HPDE6-E6E7 (cell line): ENCODE measurements around the gene PCSK7.
"Not testable (repeated sequence)": the region's sequence is repeated elsewhere in the genome, so short reads cannot be mapped to it uniquely, and the experiment has no call there.

Experiments used
- DNase-seq: peaks from one replicate; pipeline ENCODE4 v3.0.0; 2011; ENCODE audit warnings: missing footprints; ENCODE audit errors: extremely low spot score

Gene PCSK7

GRCh38 chr11:117217141-117218084 is 14.5 kb downstream of the PCSK7 start:
- DNase-seq: no peak

- no peak for DNase-seq
These were observed 17.3 kb downstream of the PCSK7 start for GRCh38 chr11:117214404-117215110.

DNA sequence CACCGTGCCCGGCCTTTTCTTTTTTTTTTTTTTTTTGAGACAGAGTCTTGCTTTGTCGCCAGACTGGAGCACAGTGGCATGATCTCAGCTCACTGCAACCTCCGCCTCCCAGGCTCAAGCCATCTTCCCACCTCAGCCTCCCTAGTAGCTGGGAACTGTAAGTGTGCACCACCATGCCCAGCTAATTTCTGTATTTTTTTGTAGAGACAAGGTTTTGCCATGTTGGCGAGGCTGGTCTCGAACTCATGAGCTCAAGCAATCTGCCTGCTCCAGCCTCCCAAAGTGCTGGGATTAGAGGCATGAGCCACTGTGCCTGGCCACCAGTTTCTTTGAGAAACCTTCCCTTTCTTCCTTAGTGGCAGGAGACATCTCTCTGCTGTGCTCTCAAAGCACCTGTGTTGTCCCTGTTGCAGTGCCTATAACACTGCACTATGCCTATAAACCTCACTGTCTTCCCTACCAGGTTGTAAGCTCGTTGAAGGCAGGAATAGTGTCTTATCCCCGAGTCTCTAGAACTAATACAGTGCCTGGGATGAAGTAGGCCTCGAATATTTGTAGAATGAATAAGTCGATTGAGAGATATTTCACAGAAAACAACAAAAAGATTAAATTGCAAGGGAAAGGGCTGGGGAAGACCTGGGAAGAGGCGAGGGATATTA is 19.0 kb downstream of the PCSK7 start:
- no peak for DNase-seq

GRCh38 chr11:117210620-117211019 is 21.3 kb downstream of the PCSK7 start:
- no peak for DNase-seq

DNA sequence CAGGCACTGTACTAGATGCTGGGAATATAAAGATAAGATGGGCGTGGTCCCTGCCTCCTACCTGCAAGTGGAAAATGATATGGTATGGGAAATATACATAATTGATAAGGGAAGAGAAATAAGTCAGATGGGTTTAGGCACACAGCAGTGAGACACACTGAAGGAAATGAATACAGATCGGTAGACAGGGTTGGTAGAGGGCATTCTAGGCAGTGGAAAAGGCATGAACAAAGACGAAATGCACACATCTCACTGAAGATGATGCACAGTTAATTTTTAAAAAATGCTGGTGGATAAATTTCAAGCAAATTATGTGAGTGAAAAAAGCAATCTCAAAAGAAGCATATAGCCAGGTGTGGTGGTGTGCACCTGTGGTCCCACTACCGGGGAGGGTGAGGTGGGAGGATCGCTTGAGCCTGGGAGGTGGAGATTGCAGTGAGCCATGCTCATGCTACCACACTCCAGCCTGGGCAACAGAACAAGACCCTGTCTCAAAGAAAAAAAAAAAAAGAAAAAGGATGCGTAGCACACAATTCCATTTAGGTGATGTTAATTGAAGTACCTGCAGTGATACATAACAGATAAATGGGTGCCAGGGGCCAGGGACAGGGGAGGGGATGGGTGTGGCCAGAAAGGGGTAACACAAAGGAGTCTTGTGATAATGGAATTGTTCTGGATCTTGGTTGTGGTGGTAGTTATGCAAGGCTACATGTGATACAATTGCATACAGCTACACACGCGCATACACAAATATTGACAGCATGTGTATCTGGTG is 22.3 kb downstream of the PCSK7 start:
- not testable (repeated sequence) for DNase-seq

GRCh38 chr11:117208710-117209109 is 23.2 kb downstream of the PCSK7 start:
- not testable (repeated sequence) for DNase-seq

DNA sequence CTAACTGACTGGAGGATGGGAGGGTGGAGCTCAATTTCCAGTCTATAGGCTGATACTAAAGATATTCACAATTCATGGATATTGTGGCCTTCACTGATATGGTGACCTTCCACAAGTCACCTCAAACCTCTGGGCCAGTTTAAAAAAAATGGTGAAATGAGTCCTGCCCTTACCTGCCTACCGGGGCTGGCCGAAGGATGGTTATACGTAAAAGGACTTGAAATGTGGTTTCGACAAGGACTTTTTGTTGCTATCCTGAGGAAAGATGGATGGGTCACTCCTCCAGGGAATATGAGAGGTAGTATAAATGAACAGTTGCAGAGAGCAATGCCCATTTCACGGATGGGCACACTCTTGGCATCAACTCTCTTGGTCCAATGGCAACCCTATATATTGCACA is 24.4 kb downstream of the PCSK7 start:
- not testable (repeated sequence) for DNase-seq

GRCh38 chr11:117206859-117207258 is 25.0 kb downstream of the PCSK7 start:
- DNase-seq: not testable (repeated sequence)

GRCh38 chr11:117206111-117206510 is 25.8 kb downstream of the PCSK7 start:
- not testable (repeated sequence) for DNase-seq

- no peak for DNase-seq
These were observed 26.6 kb downstream of the PCSK7 start for GRCh38 chr11:117205211-117205818.

DNA sequence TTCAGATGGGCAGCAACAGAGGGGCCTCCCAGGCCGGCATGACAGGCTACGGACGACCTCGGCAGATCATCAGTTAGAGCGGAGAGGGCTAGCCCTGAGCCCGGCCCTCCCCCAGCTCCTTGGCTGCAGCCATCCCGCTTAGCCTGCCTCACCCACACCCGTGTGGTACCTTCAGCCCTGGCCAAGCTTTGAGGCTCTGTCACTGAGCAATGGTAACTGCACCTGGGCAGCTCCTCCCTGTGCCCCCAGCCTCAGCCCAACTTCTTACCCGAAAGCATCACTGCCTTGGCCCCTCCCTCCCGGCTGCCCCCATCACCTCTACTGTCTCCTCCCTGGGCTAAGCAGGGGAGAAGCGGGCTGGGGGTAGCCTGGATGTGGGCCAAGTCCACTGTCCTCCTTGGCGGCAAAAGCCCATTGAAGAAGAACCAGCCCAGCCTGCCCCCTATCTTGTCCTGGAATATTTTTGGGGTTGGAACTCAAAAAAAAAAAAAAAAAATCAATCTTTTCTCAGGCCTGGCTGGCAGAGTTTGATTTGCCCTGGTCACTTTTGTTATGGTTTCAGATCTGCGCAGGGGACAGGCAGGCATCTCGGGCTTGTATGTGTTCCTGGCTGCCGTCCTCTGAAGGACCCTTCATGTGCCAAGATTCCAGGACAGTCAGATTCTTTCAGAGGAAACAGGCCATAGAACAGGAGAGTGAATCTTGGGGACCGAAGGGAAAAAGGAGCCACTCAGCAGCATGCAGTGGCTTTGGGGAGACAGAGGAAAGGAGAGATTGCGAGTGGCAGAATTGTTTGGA is 27.4 kb downstream of the PCSK7 start:
- no peak for DNase-seq

GRCh38 chr11:117203069-117203407 is 28.8 kb downstream of the PCSK7 start:
- DNase-seq: no peak

GRCh38 chr11:117202386-117203068 is 29.3 kb downstream of the PCSK7 start:
- DNase-seq: no peak

DNA sequence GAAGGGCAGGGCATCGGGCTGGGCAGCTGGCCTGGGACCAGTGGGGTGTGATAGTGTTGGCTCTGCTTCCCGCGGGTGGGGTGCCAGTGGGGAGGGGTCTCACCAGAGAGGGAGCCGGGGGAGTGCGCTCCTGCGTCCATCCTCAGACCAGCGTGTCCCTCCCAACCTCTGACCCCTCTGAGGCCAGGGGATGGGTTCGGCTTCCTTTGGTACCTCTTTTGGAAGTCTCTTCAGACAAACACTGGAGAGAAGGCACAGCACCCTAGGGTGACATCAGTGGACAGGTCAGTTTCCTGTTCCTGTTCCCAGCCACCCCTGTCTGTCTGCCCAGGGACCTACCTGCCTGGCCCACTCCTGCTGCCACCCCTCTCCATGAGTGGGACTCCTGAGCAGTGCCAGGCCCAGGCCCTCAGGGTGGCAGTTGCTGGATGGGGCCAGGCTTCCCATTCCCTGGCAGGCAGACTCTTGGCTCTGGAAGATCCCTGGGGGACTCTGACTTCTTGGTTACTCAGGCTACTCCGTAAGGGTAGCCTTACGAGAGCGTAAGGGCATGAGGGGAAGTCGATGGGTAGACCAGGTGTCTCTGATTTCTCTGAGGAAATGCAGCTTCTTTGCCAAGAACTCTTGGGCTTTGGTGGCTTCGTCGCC is 30.1 kb downstream of the PCSK7 start:
- DNase-seq: no peak

GRCh38 chr11:117200813-117201657 is 30.8 kb downstream of the PCSK7 start:
- DNase-seq: no peak

- no peak for DNase-seq
These were observed 31.7 kb downstream of the PCSK7 start for GRCh38 chr11:117199916-117200812.
